OCI-LY1 (cell line): ENCODE data around the gene PRRG4.

Experiments used
- CTCF ChIP-seq: fragments of 200-600 bp; sonication (generic), shearing (Covaris generic); IDR thresholded peaks from 2 replicates; pipeline ENCODE4 v1.5.1; 2017; ENCODE audit warnings: mild to moderate bottlenecking, antibody characterized with exemption, low read length, moderate library complexity, mixed read lengths
- EZH2 ChIP-seq: fragments of 200-600 bp; sonication (generic), shearing (Covaris generic); IDR thresholded peaks from 2 replicates; pipeline ENCODE4 v1.8.0; 2017; ENCODE audit warnings: borderline replicate concordance, mixed run types, mild to moderate bottlenecking, antibody characterized with exemption, low read length, moderate library complexity, mixed read lengths

DNA sequence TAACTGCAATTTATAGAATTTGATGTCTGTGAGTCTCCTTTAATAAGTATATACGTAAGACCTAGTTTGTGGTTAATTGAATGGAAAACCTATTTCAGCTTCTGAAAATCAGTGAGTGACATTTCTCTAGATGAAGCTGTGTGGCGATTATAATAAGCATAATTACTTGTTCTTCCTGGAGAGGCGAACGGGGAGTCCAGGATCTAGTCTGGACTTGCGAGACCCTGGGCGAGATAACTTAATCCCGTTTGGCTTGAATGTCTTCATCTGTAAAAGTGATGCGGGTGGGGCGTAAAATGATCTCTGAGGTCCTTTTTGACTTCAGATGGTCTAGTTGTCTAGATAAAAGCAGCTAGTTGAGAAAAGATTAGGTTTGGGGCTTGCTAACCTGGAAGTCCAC lies 1.1 kb downstream of the PRRG4 start:
- TF ChIP-seq CTCF (no peak), EZH2 (no peak)
